GM19324 (cell line): ENCODE data around the gene HM13.
"Not testable (repeated sequence)": the region's sequence is repeated elsewhere in the genome, so short reads cannot be mapped to it uniquely, and the experiment has no call there.

Source experiments
- ATAC-seq: cut with Tn5 transposase; IDR thresholded peaks from one replicate; pipeline ENCODE4 v1.9.1; 2021; ENCODE audit warnings: mild to moderate bottlenecking, moderate library complexity; ENCODE audit not compliant: unreplicated experiment, low FRiP score

The HM13 gene

DNA sequence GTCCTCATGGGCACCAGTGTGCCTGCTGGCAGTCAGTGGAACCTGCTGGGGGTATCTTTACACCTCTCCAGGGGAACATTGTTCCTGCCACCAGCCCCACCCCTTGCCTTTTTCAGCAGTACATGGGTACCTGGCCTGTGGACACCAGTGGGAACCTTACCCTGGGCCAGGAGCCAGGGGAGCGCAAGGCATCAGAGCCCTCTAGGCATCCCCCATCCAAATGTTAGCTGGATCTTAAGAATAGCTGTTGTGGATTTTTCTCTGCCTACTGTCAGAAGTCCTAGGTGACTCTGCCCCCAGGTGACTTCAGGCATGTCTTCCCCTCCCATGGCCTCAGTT lies 52.0 kb downstream of the HM13 start:
- ATAC-seq, result no peak

DNA sequence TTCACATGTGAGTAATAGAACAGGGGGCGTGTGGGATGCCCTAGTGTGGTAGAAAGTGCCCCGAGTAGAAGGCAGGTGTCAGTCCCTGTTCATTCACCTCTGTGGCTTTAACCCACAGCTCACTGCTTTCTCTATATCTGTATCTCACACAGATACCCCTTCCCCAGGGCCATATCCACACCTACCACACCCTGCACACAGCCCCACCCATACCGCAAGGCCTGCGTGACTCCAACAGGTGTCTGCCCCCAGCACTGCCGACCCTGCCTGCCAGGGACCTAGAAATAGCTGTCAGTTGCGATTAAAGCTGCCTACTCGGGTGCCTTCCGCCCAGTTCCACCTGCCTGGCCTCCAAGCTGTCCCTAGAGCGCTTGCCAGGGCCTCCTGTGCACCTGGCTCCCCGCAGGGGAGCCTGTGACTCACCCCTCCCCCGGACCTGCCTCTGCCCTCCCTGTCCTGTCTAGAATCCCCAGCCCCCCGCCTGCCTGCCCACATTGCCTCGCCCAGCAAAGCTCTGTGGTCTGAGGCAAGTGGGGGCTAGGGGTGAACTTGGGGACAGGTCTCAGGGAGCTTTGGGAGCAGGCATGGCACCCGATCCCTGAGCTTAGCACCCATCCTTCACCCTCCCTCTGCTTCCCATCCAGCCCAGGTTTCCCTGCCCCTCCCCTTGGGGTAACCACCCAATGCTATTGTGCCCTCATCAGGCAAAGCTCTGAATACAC lies 52.6 kb downstream of the HM13 start:
- ATAC-seq, result no peak

- ATAC-seq, result no peak
Observed at GRCh38 chr20:31567380-31567720, 53.1 kb downstream of the HM13 start.

DNA sequence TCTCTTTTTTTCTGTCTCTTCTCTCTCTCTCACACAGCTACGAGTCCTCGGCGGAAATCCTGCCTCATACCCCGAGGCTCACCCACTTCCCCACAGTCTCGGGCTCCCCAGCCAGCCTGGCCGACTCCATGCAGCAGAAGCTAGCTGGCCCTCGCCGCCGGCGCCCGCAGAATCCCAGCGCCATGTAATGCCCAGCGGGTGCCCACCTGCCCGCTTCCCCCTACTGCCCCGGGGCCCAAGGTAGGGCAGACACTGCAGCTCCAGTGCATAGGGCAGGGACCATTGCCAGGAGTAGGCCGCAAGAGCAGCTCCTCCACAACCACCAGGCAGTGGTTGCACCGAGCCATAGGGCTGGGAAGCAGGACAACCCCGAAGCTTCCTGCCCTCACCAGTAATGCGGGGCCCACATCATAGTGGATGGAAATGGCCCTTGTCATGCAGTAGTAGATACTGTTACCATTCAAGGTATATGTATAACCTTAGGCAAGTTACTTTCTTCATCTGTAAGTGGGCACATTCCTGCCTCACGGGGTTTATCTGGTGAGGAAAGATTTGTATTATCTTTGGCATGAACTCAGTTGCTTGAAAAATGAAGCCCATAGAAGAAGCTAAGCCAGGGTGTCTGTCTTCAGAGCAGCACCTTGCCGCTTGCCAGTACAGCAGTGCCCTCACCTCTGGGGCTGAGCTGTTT lies 53.9 kb downstream of the HM13 start:
- ATAC-seq, result no peak

- no peak for ATAC-seq
Observed at GRCh38 chr20:31568773-31569162, 54.5 kb downstream of the HM13 start.

- no peak for ATAC-seq
Observed at GRCh38 chr20:31569163-31570020, 55.1 kb downstream of the HM13 start.

GRCh38 chr20:31570021-31570463 lies 55.8 kb downstream of the HM13 start:
- ATAC-seq, result no peak

DNA sequence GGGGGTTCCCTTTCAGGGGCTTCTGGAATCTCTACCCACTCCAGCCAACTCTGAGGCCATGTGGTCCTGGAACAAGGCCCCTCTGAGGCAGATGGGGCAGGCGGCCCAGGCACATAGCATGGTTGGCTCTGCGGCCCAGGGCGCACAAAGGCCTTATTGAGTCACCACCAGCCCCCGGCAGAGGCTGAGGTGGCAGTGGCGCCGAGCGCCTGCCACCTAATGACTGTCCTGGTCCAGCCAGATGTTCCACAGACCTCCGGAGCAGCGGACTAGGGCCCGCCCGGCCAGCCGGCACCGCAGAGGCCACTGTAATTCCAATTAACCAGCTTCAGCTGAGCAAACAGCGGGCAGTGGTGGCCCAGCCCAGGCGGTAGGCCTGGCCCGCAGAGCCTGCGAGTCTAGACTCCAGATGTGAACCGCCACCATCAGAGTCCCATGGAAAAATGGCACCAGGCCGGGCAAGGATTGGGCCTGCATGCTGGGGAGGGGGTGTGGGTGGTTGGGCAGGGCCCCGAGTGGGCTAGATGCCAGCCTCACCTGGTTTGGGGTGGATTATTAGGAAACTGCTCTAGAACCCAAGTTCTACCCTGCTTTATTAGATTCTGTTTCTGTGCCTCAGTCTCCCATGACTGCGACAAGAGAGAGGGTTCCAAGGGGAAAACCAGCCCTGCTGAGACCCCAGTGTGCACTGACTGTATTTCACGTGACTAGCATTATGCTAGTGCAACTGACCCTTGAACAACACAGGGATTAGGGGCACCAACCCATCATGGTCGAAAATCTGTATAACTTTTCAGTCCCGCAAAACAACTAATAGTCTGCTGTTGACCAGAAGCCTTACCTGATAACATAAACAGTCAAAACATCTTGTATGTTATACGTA lies 56.7 kb downstream of the HM13 start:
- no peak for ATAC-seq

GRCh38 chr20:31572042-31572700 lies 57.9 kb downstream of the HM13 start:
- ATAC-seq, result peak; percentile 3

DNA sequence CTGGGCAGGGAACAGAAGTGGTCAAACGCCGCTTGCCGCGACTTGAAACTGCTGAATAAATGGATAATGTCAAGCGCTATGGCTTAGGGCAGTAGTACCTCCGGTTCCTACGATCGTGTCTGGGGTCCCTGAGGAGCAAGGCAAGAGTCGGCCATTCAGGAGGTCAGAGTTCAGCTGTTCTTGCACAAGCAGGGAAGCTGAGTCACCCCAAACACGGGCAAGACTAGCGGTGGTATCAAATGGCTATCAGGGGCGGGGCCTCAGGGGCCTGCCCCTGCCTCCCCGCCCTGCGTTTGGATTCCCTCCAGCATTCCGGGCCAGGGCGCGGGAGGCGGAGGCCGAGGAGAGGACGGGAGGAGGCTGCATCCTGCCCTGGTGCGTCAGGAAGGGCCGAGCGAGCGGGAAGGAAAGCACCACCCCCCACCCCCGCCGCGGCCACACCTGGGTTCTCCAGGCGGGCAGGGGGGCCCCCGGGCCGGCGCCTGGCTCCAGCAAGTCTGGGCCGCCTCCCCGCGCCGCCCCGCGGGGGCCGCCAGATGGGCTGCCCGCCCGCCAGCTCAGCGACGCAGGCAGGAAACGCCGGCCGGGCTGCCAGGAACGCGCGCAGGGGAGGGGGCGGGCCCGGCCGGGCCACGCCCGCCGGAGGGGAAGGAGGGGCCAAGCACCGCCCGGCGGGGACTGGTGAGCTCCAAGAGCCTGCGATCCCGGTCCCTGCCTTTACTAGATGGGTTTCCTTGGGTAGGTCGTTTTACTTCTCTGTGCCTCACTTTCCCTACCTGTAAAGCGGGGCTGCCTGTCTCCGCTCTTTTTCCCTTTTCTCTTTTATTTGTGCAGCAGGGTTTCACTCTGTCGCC lies 58.7 kb downstream of the HM13 start:
- ATAC-seq, result peak; percentile 87

DNA sequence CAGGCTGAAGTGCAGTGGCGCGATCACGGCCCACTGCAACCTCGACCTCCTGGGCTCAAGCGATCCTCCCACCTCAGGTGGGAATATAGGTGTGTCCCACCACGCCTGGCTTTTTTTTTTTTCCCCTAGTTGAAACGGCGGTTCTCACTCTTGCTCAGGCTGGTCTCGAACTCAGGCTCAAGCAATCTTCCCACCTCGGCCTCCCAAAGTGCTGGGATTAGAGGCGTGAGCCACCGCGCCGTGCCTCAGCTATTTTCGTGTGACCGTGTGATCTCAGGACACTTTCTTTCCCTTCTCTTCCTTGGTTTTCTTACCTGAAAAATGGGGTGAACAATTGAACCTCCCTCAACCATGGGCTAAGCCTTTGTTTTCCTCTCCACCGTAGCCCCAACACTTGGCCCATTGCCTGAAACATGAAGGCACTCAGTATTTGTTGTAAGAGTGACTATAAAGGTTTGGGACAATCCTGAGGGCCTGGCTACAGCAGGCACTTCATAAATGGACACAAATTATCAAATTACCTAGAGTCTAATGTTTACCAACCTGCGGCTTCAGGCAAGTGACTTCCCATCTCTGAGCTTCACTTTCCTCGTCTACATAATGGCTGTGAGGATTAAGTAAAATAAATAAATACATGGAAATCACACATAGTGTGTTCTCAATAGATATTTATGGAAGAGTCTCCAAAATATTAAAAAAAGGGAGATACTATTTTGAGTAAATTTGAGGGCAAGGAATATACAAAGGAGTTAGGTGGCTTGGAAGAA lies 59.5 kb downstream of the HM13 start:
- ATAC-seq, result peak; percentile 10

DNA sequence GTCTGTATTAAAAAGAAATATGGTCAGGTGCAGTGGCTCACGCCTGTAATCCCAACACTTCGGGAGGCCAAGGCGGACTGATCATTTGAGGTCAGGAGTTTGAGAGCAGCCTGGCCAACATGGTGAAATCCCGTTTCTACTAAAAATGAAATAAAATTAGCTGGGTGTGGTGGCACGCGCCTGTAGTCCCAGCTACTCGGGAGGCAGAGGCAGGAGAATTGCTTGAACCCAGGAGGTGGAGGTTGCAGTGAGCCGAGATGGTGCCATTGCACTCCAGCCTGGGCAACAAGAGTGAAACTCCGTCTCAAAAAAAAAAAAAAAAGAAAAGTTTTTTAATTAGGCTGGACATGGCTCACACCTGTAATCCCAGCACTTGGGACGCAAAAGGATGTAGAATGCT lies 60.7 kb downstream of the HM13 start:
- not testable (repeated sequence) for ATAC-seq

DNA sequence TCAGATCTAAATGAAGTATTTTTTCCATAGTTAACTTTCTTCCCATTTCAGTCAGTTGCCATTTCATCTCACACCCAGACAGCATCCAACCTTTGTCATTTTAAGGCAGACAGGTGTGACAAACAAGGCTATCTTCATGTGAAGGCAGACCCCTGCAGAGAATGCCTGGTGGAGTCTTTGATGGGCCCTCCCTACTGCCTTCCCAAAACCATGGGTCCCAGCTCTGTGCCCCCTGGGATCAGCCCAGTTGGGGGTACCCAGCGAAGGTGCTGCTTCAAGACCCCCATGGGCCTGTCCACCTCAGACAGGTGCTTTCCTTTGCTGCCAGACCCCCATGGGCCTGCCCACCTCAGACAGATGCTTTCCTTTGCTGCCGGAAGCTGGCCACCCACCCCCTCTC lies 62.5 kb downstream of the HM13 start:
- ATAC-seq, result no peak

DNA sequence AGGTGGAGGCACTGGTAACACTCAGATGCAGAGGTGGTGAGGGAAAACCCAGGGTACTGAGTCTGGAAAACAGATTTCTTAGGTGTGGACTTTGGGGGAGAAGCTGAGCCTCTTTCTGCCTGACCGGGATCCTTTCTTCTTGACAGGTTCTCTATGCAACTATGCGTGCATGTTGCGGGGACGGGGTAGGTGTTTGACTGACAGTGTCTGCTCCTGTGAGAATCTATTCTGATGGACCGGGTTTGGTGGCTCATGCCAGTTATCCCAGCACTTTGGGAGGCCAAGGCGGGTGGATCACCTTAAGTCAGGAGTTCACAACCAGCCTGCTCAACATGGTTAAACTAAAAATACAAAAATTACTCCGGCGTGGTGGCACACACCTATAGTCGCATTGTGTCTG lies 63.0 kb downstream of the HM13 start:
- ATAC-seq, result no peak

- no peak for ATAC-seq
Observed at GRCh38 chr20:31578448-31579138, 64.4 kb downstream of the HM13 start.

DNA sequence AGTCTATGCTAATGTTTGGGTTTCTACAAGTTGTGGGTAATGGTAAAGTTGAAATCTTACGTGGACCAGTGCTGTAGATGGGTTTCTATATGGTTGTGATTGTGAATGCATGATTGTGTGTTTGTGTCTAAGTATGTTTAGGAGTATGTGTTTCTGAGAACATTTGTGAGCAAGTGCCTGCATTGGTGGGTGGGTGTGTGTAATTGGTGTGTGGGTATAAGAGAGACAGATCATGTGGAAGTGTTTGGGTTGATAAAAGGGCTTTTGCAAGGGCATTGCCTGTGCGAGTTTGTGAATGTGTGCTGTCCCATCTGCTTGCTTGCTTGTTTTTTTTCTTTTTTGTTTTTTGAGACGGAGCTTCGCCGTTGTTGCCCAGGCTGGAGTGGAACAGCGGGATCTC lies 65.0 kb downstream of the HM13 start:
- no peak for ATAC-seq

DNA sequence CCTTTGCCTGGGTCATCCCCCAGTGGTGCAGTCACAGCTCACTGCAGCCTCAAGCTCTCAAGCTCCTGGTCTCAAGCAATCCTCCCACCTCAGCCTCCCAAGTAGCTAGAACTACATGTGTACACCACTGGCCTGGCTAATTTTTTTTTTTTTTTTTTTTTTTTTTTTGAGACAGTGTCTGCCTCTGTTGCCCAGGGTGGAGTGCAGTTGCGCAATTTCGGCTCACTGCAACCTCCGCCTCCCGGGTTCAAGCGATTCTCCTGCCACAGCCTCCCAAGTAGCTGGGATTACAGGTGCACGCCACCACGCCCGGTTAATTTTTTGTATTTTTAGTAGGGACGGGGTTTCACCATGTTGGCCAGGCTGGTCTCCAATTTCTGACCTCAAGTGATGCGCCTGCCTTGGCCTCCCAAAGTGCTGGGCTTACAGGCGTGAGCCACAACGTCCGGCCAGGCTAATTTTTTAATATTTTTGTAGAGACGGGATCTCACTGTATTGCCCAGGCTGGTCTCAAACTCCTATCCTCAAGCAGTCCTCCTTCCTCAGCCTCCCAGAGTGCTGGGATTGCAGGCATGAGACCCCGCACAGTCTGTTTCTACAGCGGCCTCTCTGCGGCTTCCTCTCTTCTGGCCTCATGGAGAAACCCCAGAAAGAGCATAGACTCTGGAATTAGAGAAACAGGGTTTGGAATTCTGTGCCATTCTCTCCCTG lies 65.9 kb downstream of the HM13 start:
- not testable (repeated sequence) for ATAC-seq
